ENCODE results near the gene UBAP2. TPM values are rescaled to one million over a fixed set of nuclear protein-coding genes. Genes with fewer than 3 reads are reported as not detected.

Gene UBAP2
- total RNA-seq, 1 experiment from 2014 or later: 60.8 TPM

- H3K79me2 ChIP-seq (ENCODE audit: insufficient read depth, low read length): no peaks in the 10 kb centered on the region
- H3K23ac ChIP-seq (ENCODE audit: insufficient read length, low read depth, low read length): no peak overlapping the region
- H3K9me3 Mint-ChIP-seq: no peaks in the 10 kb centered on the region
- no peak overlapping the region for H2BK20ac ChIP-seq (ENCODE audit: low read depth, low read length, poor library complexity, severe bottlenecking)
- no peak overlapping the region for H3T11ph ChIP-seq (ENCODE audit: low read length)
- H3K4me3 Mint-ChIP-seq: no peak overlapping the region
- no peak overlapping the region for H3K4ac ChIP-seq (ENCODE audit: low read depth, low read length)
- no peaks in the 10 kb centered on the region for H4K20me1 ChIP-seq (ENCODE audit: control insufficient read depth, insufficient read depth, insufficient read length)
- H2BK12ac ChIP-seq (ENCODE audit: insufficient read length, low read depth, low read length): no peak overlapping the region
- no peaks in the 10 kb centered on the region for H3K27me3 Mint-ChIP-seq (ENCODE audit: low read depth)
- H3K4me1 ChIP-seq (ENCODE audit: insufficient read depth, low read length): peaks cover 2% of the 10 kb centered on the region; the same call in 1 of the 2 replicates
- no peak for TF ChIP-seq CTCF (conservative IDR thresholded peaks at IDR 0.05)
- no peak overlapping the region; a peak in 2 of 7 replicates for H3K27ac Mint-ChIP-seq
- H3K4me2 ChIP-seq (ENCODE audit: insufficient read depth, insufficient read length, low read length): no peak overlapping the region
- H3K18ac ChIP-seq (ENCODE audit: insufficient read length, low read depth, low read length): no peak overlapping the region
- no peak overlapping the region for H3K27ac ChIP-seq (ENCODE audit: insufficient read length, low read depth, low read length)
- no peaks in the 10 kb centered on the region for H3K9me3 ChIP-seq (ENCODE audit: control insufficient read depth, low read depth, low read length)
- no peak overlapping the region for H2AK5ac ChIP-seq (ENCODE audit: insufficient read length, low read length)
- no peak for DNase-seq
- no peak overlapping the region for H3K56ac ChIP-seq (ENCODE audit: insufficient read length, low read depth, low read length)
- no peak overlapping the region for H3K9ac ChIP-seq (ENCODE audit: extremely low read depth, insufficient read length, low read length)
- no peaks in the 10 kb centered on the region for H3K27me3 ChIP-seq (ENCODE audit: insufficient read depth, low read length)
- peaks cover 3% of the 10 kb centered on the region for H3K79me1 ChIP-seq (ENCODE audit: insufficient read depth, low read depth, low read length, poor library complexity, severe bottlenecking)
- H3K23me2 ChIP-seq (ENCODE audit: insufficient read length, low read depth, low read length, poor library complexity, severe bottlenecking): no peaks in the 10 kb centered on the region
- H4K91ac ChIP-seq (ENCODE audit: insufficient read length, low read depth, low read length): no peak overlapping the region
- H2AFZ ChIP-seq (ENCODE audit: low read length): no peak overlapping the region
- no peak overlapping the region for H2BK120ac ChIP-seq (ENCODE audit: low read depth, low read length, poor library complexity, severe bottlenecking)
- no peak overlapping the region for H3K14ac ChIP-seq (ENCODE audit: insufficient read depth, low read length)
- H3K36me3 Mint-ChIP-seq (ENCODE audit: insufficient read depth in 1 of 3, low read depth in 3 of 3): peaks cover 44 to 89% (median 71%) of the 10 kb centered on the region in 3 experiments
- no peak overlapping the region for H2BK15ac ChIP-seq (ENCODE audit: low read depth, low read length)
- no peak overlapping the region for H2BK5ac ChIP-seq (ENCODE audit: insufficient read length, low read length)
- no peak overlapping the region for H4K8ac ChIP-seq (replicated peaks; ENCODE audit: insufficient read length, low read depth, low read length)
- no CpG with 5 or more reads among the region's 9 CpGs for WGBS (ENCODE audit: extremely low coverage, insufficient read length, low lambda C conversion rate)
- no peak overlapping the region for H4K5ac ChIP-seq (ENCODE audit: insufficient read length, low read depth, low read length)
- H3K4me1 Mint-ChIP-seq: peaks cover 5 to 6% of the 10 kb centered on the region in 2 experiments; a peak in 3 of 4 replicates
These were observed 108.5 kb downstream of the UBAP2 start for GRCh38 chr9:33939924-33940874.

Data from H9 (cell line).